H1 (cell line): Measurements from ENCODE around the gene TGM6. TPM values are rescaled to one million over a fixed set of nuclear protein-coding genes. Genes with fewer than 3 reads are reported as not detected.

Source experiments
- CTCF ChIA-PET: fragments of 300-600 bp; sonication (Branson Sonifier 250); formaldehyde crosslinking; loops from one replicate; lab custom pipeline; 2021; ENCODE audit not compliant: partially characterized antibody; lab: Charles Lee
- POLR2A ChIA-PET: fragments of 300-600 bp; sonication (Branson Sonifier 250); formaldehyde crosslinking; loops from one replicate; lab custom pipeline; 2021; ENCODE audit warnings: inconsistent platforms; ENCODE audit not compliant: partially characterized antibody; lab: Charles Lee
- DNase-seq, 2 experiments: peaks; one replicate each; pipeline versions ENCODE4 v3.0.0 to v3.0.0-alpha.2; 2010 to 2022; ENCODE audit warnings: low spot score in 2 of 2, low read depth in 1 of 2, mixed read lengths in 1 of 2
- FAIRE-seq: peaks from 2 replicates; lab custom pipeline; 2011; peaks lifted over from hg19 to GRCh38; lab: Jason Lieb, UNC
- H2AFZ ChIP-seq: 2 replicates; pipeline ENCODE4 v1.8.1; 2012; ENCODE audit warnings: low read length, inconsistent platforms
- H2AK5ac ChIP-seq: 2 replicates; pipeline ENCODE4 v1.6.1; 2013; ENCODE audit warnings: low read depth, low read length
- H2BK120ac ChIP-seq: replicated peaks from 2 replicates; pipeline ENCODE3; 2013; ENCODE audit warnings: low read depth, low read length, inconsistent platforms
- H2BK12ac ChIP-seq: 2 replicates; pipeline ENCODE4 v1.6.1; 2013; ENCODE audit warnings: low read depth, low read length
- H2BK15ac ChIP-seq: 2 replicates; pipeline ENCODE4 v1.6.1; 2013; ENCODE audit warnings: low read length
- H2BK20ac ChIP-seq: 2 replicates; pipeline ENCODE4 v1.6.1; 2013; ENCODE audit warnings: low read length
- H2BK5ac ChIP-seq: 2 replicates; pipeline ENCODE4 v1.6.1; 2013; ENCODE audit warnings: low read depth, low read length
- H3K14ac ChIP-seq: 2 replicates; pipeline ENCODE4 v1.6.1; 2013; ENCODE audit warnings: inconsistent platforms; ENCODE audit not compliant: insufficient read length
- H3K18ac ChIP-seq: 2 replicates; pipeline ENCODE4 v1.6.1; 2013; ENCODE audit warnings: low read length; ENCODE audit errors: extremely low read depth
- H3K23ac ChIP-seq: 2 replicates; pipeline ENCODE4 v1.6.1; 2013; ENCODE audit warnings: inconsistent platforms; ENCODE audit not compliant: insufficient read length
- H3K23me2 ChIP-seq: 2 replicates; pipeline ENCODE4 v1.6.1; 2013; ENCODE audit warnings: low read depth, low read length
- H3K27ac ChIP-seq: 2 replicates; pipeline ENCODE4 v1.6.1; 2011; ENCODE audit warnings: low read depth, low read length, inconsistent platforms
- H3K27me3 ChIP-seq, 4 experiments: replicated peaks in 1 of 4; 1 replicate in 1 of 4; 2 replicates in 3 of 4; pipeline versions ENCODE4 v1.6.1 to v1.8.1; 2011 to 2013; ENCODE audit warnings: low read length in 3 of 4, mild to moderate bottlenecking in 3 of 4, inconsistent platforms in 2 of 4, mixed read lengths in 2 of 4, moderate library complexity in 1 of 4; ENCODE audit not compliant: control insufficient read depth in 3 of 4, insufficient read depth in 3 of 4; ENCODE audit errors: extremely low read depth in 1 of 4
- H3K36me3 ChIP-seq, 4 experiments: 2 replicates each; pipeline versions ENCODE4 v1.6.1 to v1.8.1; 2011 to 2013; ENCODE audit warnings: mild to moderate bottlenecking in 4 of 4, low read length in 3 of 4, moderate library complexity in 2 of 4, control low read depth in 1 of 4, inconsistent platforms in 1 of 4; ENCODE audit not compliant: insufficient read depth in 4 of 4, control insufficient read depth in 2 of 4
- H3K4ac ChIP-seq: replicated peaks from 2 replicates; pipeline ENCODE3; 2013; ENCODE audit warnings: low read length, low read depth, mixed read lengths, inconsistent platforms; ENCODE audit not compliant: insufficient read length
- H3K4me1 ChIP-seq, 4 experiments: replicated peaks in 1 of 4; 1 replicate in 1 of 4; 2 replicates in 3 of 4; pipeline versions ENCODE4 v1.6.1 to v1.8.1; 2011 to 2013; ENCODE audit warnings: low read length in 3 of 4, inconsistent platforms in 2 of 4, mixed read lengths in 1 of 4; ENCODE audit not compliant: insufficient read depth in 4 of 4, control insufficient read depth in 3 of 4
- H3K4me2 ChIP-seq, 2 experiments: 2 replicates each; pipeline versions ENCODE4 v1.6.1 to v1.8.1; 2011 to 2013; ENCODE audit warnings: low read depth in 2 of 2, low read length in 2 of 2, control low read depth in 1 of 2, inconsistent platforms in 1 of 2, mild to moderate bottlenecking in 1 of 2; ENCODE audit not compliant: insufficient read depth in 1 of 2
- H3K4me3 ChIP-seq, 4 experiments: fragments of 200-600, 300-600 bp in 1 of 4; sonication (generic), shearing (Covaris generic), sonication (Bioruptor Twin) in 1 of 4; 2 replicates each; pipeline versions ENCODE4 v1.5.1 to v1.8.1; 2011 to 2016; ENCODE audit warnings: low read length in 4 of 4, low read depth in 3 of 4, control low read depth in 2 of 4, inconsistent platforms in 2 of 4, mild to moderate bottlenecking in 2 of 4, mixed read lengths in 1 of 4, moderate library complexity in 1 of 4; ENCODE audit not compliant: insufficient read depth in 2 of 4; ENCODE audit errors: extremely low read depth in 1 of 4
- H3K56ac ChIP-seq: replicated peaks from 2 replicates; pipeline ENCODE3; 2013; ENCODE audit warnings: low read depth, mild to moderate bottlenecking, mixed read lengths, low read length, inconsistent platforms; ENCODE audit not compliant: insufficient read length
- H3K79me1 ChIP-seq: 2 replicates; pipeline ENCODE4 v1.6.1; 2013; ENCODE audit warnings: low read depth, low read length, control low read depth
- H3K79me2 ChIP-seq, 2 experiments: 2 replicates each; pipeline versions ENCODE4 v1.6.1 to v1.8.1; 2012 to 2013; ENCODE audit warnings: low read length in 2 of 2, mild to moderate bottlenecking in 2 of 2, inconsistent platforms in 1 of 2; ENCODE audit not compliant: insufficient read depth in 2 of 2, control insufficient read depth in 1 of 2
- H3K9ac ChIP-seq, 4 experiments: replicated peaks in 1 of 4; 1 replicate in 1 of 4; 2 replicates in 3 of 4; pipeline versions ENCODE4 v1.6.1 to v1.8.1; 2011 to 2013; ENCODE audit warnings: low read depth in 3 of 4, low read length in 3 of 4, control low read depth in 2 of 4, mild to moderate bottlenecking in 2 of 4, moderate library complexity in 2 of 4, inconsistent platforms in 1 of 4; ENCODE audit errors: extremely low read depth in 1 of 4
- H3K9me3 ChIP-seq, 2 experiments: 2 replicates each; pipeline versions ENCODE4 v1.6.1 to v1.8.1; 2012 to 2013; ENCODE audit warnings: mild to moderate bottlenecking in 2 of 2, moderate library complexity in 2 of 2, control low read depth in 1 of 2, inconsistent platforms in 1 of 2, low read depth in 1 of 2, low read length in 1 of 2, mixed read lengths in 1 of 2; ENCODE audit not compliant: insufficient read depth in 2 of 2
- H4K20me1 ChIP-seq, 2 experiments: replicated peaks in 1 of 2; 2 replicates each; pipeline versions ENCODE3 to v1.8.1; 2011 to 2013; ENCODE audit warnings: inconsistent platforms in 2 of 2, low read length in 2 of 2, mild to moderate bottlenecking in 1 of 2; ENCODE audit not compliant: insufficient read depth in 2 of 2, control insufficient read depth in 1 of 2
- H4K5ac ChIP-seq: 2 replicates; pipeline ENCODE4 v1.6.1; 2013; ENCODE audit warnings: low read length, low read depth, mixed read lengths, inconsistent platforms; ENCODE audit not compliant: insufficient read length
- H4K8ac ChIP-seq: 2 replicates; pipeline ENCODE4 v1.8.0; 2013; ENCODE audit warnings: mild to moderate bottlenecking, moderate library complexity, low read length, inconsistent platforms; ENCODE audit not compliant: insufficient read depth; ENCODE audit errors: extremely low read depth
- H4K91ac ChIP-seq: replicated peaks from 2 replicates; pipeline ENCODE3; 2013; ENCODE audit warnings: low read length, mixed read lengths, inconsistent platforms; ENCODE audit not compliant: insufficient read length
- CEBPB ChIP-seq: IDR thresholded peaks from 2 replicates; pipeline ENCODE4 v1.6.1; 2012; ENCODE audit warnings: low read depth, low read length
- CHD2 ChIP-seq: IDR thresholded peaks from 2 replicates; pipeline ENCODE4 v1.6.1; 2012; ENCODE audit warnings: low read length, improper control_type of control experiment
- CTBP2 ChIP-seq: IDR thresholded peaks from 2 replicates; pipeline ENCODE4 v1.7.0; 2011; ENCODE audit warnings: borderline replicate concordance, mild to moderate bottlenecking, moderate library complexity, mixed read lengths, low read length; ENCODE audit not compliant: insufficient read depth, insufficient read length
- EP300 ChIP-seq, 2 experiments: IDR thresholded peaks; 1 replicate in 1 of 2; 2 replicates in 1 of 2; pipeline ENCODE4 v1.6.1; 2011 to 2012; ENCODE audit warnings: low read depth in 2 of 2, low read length in 2 of 2, mild to moderate bottlenecking in 2 of 2, borderline replicate concordance in 1 of 2, inconsistent platforms in 1 of 2, moderate library complexity in 1 of 2
- GABPA ChIP-seq: IDR thresholded peaks from 2 replicates; pipeline ENCODE4 v1.6.1; 2011; ENCODE audit warnings: mild to moderate bottlenecking, low read length, moderate library complexity, borderline replicate concordance; ENCODE audit not compliant: insufficient read depth
- JUN ChIP-seq: IDR thresholded peaks from 2 replicates; pipeline ENCODE4 v1.6.1; 2011; ENCODE audit warnings: low read depth, mild to moderate bottlenecking, improper control_type of control experiment, low read length
- KDM4A ChIP-seq: IDR thresholded peaks from one replicate; pipeline ENCODE4 v1.7.1; 2012; ENCODE audit warnings: low read depth, mild to moderate bottlenecking, moderate library complexity, low read length, inconsistent platforms; ENCODE audit not compliant: severe bottlenecking
- MAFK ChIP-seq: IDR thresholded peaks from 2 replicates; pipeline ENCODE4 v1.6.1; 2012; ENCODE audit warnings: low read depth, mild to moderate bottlenecking, improper control_type of control experiment, low read length
- POU5F1 ChIP-seq: IDR thresholded peaks from 2 replicates; pipeline ENCODE4 v1.6.1; 2011; ENCODE audit warnings: low read depth, mild to moderate bottlenecking, low read length, moderate library complexity
- RXRA ChIP-seq: IDR thresholded peaks from 2 replicates; pipeline ENCODE4 v1.6.1; 2011; ENCODE audit warnings: low read depth, mild to moderate bottlenecking, low read length, moderate library complexity; ENCODE audit not compliant: insufficient read depth
- SP1 ChIP-seq: IDR thresholded peaks from 2 replicates; pipeline ENCODE4 v1.6.1; 2011; ENCODE audit warnings: low read depth, low read length
- TEAD4 ChIP-seq: IDR thresholded peaks from 2 replicates; pipeline ENCODE4 v1.6.1; 2012; ENCODE audit warnings: low read depth, low read length, inconsistent platforms, mixed read lengths
- WGBS, 2 experiments: shearing (Covaris generic) in 1 of 2; methylation state at CpG; one replicate each; pipeline versions ENCODE4 v1.1.6 to v1.1.7; 2013 to 2015; ENCODE audit warnings: low lambda C conversion rate in 2 of 2, mixed read lengths in 2 of 2, inconsistent platforms in 1 of 2, low coverage in 1 of 2, missing lambda C conversion rate in 1 of 2; ENCODE audit not compliant: insufficient replicate concordance in 2 of 2, insufficient coverage in 1 of 2, insufficient read length in 1 of 2; ENCODE audit errors: extremely low coverage in 1 of 2, missing lambda C conversion rate in 1 of 2; 5-methylcytosine and 5-hydroxymethylcytosine counted together
- polyA plus RNA-seq, 7 experiments: library from polyadenylated mRNA; depleted of rRNA in 3 of 7; stranded (reverse) in 5 of 7; unstranded in 2 of 7; fragments of >200 nt in 5 of 7; fragments of 200-250 nt in 2 of 7; gene quantifications; 1 replicate in 5 of 7; 2 replicates in 1 of 7; 4 replicates in 1 of 7; pipeline versions ENCODE4 v1.2.1 to v1.2.3, GENCODE V29; 2011 to 2013; ENCODE audit warnings: missing spikeins in 2 of 7, mixed read lengths in 2 of 7
- total RNA-seq: library from RNA; stranded (reverse); fragmentation: NEBNext Ultra II Directional; extraction: Animal tissue kit (Norgen Biotek cat#: 25700); gene quantifications from 2 replicates; pipeline ENCODE4 v1.2.1, GENCODE V29; 2021

TGM6 gene
- total and polyA plus RNA-seq, 2 of the 8 experiments (the other 6 are each of a cell fraction or from before 2014, with no cell fraction given) = 0.03 TPM; not detected in 1

DNA sequence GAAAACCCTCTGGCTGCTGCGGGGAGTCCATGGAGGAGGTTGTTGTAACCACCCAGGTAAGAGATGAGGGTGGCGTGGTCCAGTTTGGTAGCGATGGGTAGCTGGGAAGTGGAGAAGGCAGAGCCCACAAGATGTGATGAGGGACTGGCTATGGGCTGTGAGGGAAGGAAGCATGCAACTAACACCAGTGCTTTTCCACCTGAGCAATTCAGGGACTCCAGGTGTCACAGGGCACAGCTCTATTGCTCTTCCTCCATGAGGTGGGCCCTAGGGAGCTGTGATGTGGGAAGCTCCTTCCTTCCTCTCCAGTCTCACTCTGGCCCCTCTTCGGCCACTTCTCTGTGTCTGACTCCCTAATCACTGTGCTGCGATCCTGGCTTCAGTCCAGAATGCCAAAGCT is 32.4 kb upstream of the TGM6 start:
- H3K56ac ChIP-seq = no peak overlapping the region
- no peak overlapping the region for H2BK120ac ChIP-seq
- no peak overlapping the region for H2BK5ac ChIP-seq
- no peak overlapping the region for H2BK15ac ChIP-seq
- H2AK5ac ChIP-seq = no peak overlapping the region; the same call in 1 of the 2 replicates
- H3K4me1 ChIP-seq = no peaks in the 10 kb centered on the region
- H3K23me2 ChIP-seq = no peaks in the 10 kb centered on the region
- CTCF ChIA-PET = interaction anchor here (0.6 to 3.4 kb wide), 16 partner anchors 13 to 200 kb away, joined by 3 to 14 read pairs (median 4); no protein-coding TSS in a partner anchor
- H3K18ac ChIP-seq = no peak overlapping the region
- H3K36me3 ChIP-seq = no peaks in the 10 kb centered on the region
- H2AFZ ChIP-seq = no peak overlapping the region
- H3K9me3 ChIP-seq = peaks cover 0 to 3% of the 10 kb centered on the region in 2 experiments; a peak in 1 of 4 replicates
- H3K4ac ChIP-seq = no peak overlapping the region
- 85% methylated on average over 5 of the region's 5 CpGs; no CpG with 5 or more reads in 1 of the 2 experiments for WGBS, 2 experiments
- no peaks in the 10 kb centered on the region for H3K79me2 ChIP-seq
- H3K23ac ChIP-seq = no peak overlapping the region
- no peak overlapping the region for H3K27ac ChIP-seq
- no peak for TF ChIP-seq RXRA
- no peak for TF ChIP-seq GABPA
- no peak for TF ChIP-seq JUN
- no peak for TF ChIP-seq CEBPB
- TF ChIP-seq MAFK = no peak
- no peak for TF ChIP-seq SP1
- TF ChIP-seq EP300 (IDR thresholded peaks at IDR 0.05; ENCODE audit: borderline replicate concordance in 1 of 2, low read depth in 2 of 2, low read length in 2 of 2) = no peak
- TF ChIP-seq TEAD4 = no peak
- TF ChIP-seq CTBP2 = no peak
- no peak for TF ChIP-seq POU5F1
- no peak for TF ChIP-seq KDM4A
- TF ChIP-seq CHD2 = no peak
- no peaks in the 10 kb centered on the region for H3K27me3 ChIP-seq
- H3K9ac ChIP-seq = no peak overlapping the region
- no peak overlapping the region for H3K4me2 ChIP-seq
- H4K5ac ChIP-seq = no peak overlapping the region
- DNase-seq (no peak), FAIRE-seq (no peak)
- H2BK20ac ChIP-seq = no peak overlapping the region
- H4K91ac ChIP-seq = no peak overlapping the region
- no peaks in the 10 kb centered on the region for H3K79me1 ChIP-seq
- H3K14ac ChIP-seq = no peak overlapping the region
- no peak overlapping the region for H4K8ac ChIP-seq
- POLR2A ChIA-PET = interaction anchor here (1.4 kb wide), 1 partner anchor 122 kb away, joined by 4 read pairs; the partner anchor contains the start of gene SNRPB
- no peak overlapping the region for H3K4me3 ChIP-seq
- H4K20me1 ChIP-seq = no peaks in the 10 kb centered on the region
- no peak overlapping the region for H2BK12ac ChIP-seq
